ENCODE results near the gene RABEPK. TPM values are rescaled to one million over a fixed set of nuclear protein-coding genes. Genes with fewer than 3 reads are reported as not detected.

Gene RABEPK
- total and polyA plus RNA-seq, 10 of the 15 experiments (the other 5 are each of a cell fraction or from before 2014, with no cell fraction given), result 26.9 to 59.8 (median 39.4) TPM

DNA sequence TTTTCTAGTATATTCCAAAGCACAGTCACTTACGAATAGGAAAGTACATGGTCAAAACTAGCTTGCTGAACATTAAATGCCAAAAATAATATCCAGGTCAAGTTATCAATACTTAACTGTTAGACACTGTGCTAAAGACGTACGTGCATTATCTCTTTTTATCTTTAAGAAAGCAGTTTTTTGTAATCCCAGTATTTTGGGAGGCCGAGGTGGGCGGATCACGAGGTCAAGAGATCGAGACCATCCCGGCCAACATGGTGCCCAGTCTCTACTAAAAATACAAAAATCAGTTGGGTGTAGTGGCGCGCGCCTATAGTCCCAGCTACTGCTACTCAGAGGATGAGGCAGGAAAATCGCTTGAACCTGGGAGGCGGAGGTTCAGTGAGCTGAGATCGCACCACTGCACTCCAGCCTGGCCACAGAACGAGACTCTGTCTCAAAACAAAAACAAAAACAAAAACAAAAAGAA, 43.5 kb downstream of the RABEPK start:
- POLR2A ChIA-PET, result interaction anchor here (0.5 to 3.8 kb wide), 5 partner anchors 13 to 294 kb away, joined by 3 to 39 read pairs (median 5); partner anchors contain the start of gene GAPVD1
- BruUV-seq (replicated peaks), result no TSS peak
- no peak overlapping the region for H3K4me2 ChIP-seq (ENCODE audit: control insufficient read depth, insufficient read depth)
- DNase-seq (ENCODE audit: low read depth, low spot score), result no peak
- no peak for FAIRE-seq
- H3K4me1 ChIP-seq (ENCODE audit: control insufficient read depth, insufficient read depth, low read length), result peaks cover 3% of the 10 kb centered on the region; the same call in 1 of the 2 replicates
- no peak overlapping the region for H3K4me3 ChIP-seq
- no peaks in the 10 kb centered on the region for H3K27me3 ChIP-seq (replicated peaks in 1 of 2; ENCODE audit: control insufficient read depth in 2 of 2, insufficient read depth in 2 of 2, low read length in 1 of 2)
- SMC1A ChIA-PET (ENCODE audit: uncharacterized antibody, unreplicated experiment), result interaction anchor here (0.6 to 1.3 kb wide), 2 partner anchors 25 to 243 kb away, joined by 3 to 5 read pairs; no protein-coding TSS in a partner anchor
- in situ Hi-C loops (cut with MboI) (no loop called here), intact Hi-C loops (cut with micrococcal nuclease; ENCODE audit: unreplicated experiment) (loop anchor here (5.0 kb wide), 1 partner anchor 382 kb away; the partner anchor contains the start of genes ARPC5L and RPL35)
- CTCF ChIA-PET, result interaction anchor here (1.4 to 2.4 kb wide), 2 partner anchors 18 to 53 kb away, joined by 3 to 5 read pairs; partner anchors contain the start of gene GAPVD1
- WGBS (ENCODE audit: insufficient coverage, insufficient replicate concordance, low lambda C conversion rate, missing lambda C conversion rate), result 88% methylated on average over 15 of the region's 15 CpGs
- TF ChIP-seq FOXK2 (IDR thresholded peaks at IDR 0.05) (no peak), JUNB (IDR thresholded peaks at IDR 0.05) (no peak), ATF7 (IDR thresholded peaks at IDR 0.05; ENCODE audit: low read depth) (no peak), BCL11A (IDR thresholded peaks at IDR 0.05; ENCODE audit: low read depth, low read length) (no peak), SMAD5 (IDR thresholded peaks at IDR 0.05; ENCODE audit: low read depth) (no peak)
- ATAC-seq, result no peak
- peaks cover 4 to 7% of the 10 kb centered on the region in 2 experiments for H3K36me3 ChIP-seq (ENCODE audit: control insufficient read depth in 2 of 2, insufficient read depth in 2 of 2, low read length in 1 of 2)
- no peak overlapping the region for H3K27ac ChIP-seq (ENCODE audit: control insufficient read depth, insufficient read depth)
- peaks cover 33% of the 10 kb centered on the region for H3K79me2 ChIP-seq (ENCODE audit: control insufficient read depth, insufficient read depth, low read length)
- H3K9ac ChIP-seq (ENCODE audit: control insufficient read depth, insufficient read depth, low read length), result no peak overlapping the region
- no peak overlapping the region for H2AFZ ChIP-seq (ENCODE audit: control insufficient read depth, low read depth, low read length)
- RAD21 ChIA-PET (ENCODE audit: unreplicated experiment), result interaction anchor here (1.0 kb wide), 1 partner anchor 18 kb away, joined by 3 read pairs; the partner anchor contains the start of gene GAPVD1
- H3K9me3 ChIP-seq (replicated peaks; ENCODE audit: control insufficient read depth, insufficient read depth, low read length), result no peaks in the 10 kb centered on the region
- 0 out of 2 replicates have a peak, but pooled peaks cover 3% of the 10 kb centered on the region for H4K20me1 ChIP-seq (ENCODE audit: control insufficient read depth, insufficient read depth)

DNA sequence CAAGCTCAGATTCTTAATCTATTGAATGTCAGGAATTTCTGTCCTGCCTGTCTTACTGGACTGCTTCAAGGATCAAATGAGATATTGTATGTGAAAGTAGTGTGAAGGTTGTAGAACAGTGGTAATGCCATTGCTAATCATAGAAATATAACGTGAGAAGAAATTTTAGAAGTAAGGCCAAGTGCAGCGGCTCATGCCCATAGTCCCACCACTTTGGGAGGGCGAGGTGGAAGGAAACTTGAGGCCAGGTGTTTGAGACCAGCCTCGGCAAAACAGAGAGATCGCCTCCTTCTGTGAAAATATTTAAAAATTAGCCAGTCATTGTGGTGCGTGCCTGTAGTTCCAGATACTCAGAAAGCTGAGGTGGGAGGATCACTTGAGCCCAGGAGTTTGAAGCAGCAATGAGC, 45.9 kb downstream of the RABEPK start:
- BruUV-seq (replicated peaks), result no TSS peak
- DNase-seq (ENCODE audit: low read depth, low spot score), result no peak
- Histone ChIP-seq H3K9me3 (replicated peaks; ENCODE audit: control insufficient read depth, insufficient read depth, low read length) (no peaks in the 10 kb centered on the region), H3K4me3 (no peak overlapping the region), H3K27ac (ENCODE audit: control insufficient read depth, insufficient read depth) (no peak overlapping the region), H2AFZ (ENCODE audit: control insufficient read depth, low read depth, low read length) (no peak overlapping the region), H3K79me2 (ENCODE audit: control insufficient read depth, insufficient read depth, low read length) (peaks cover 10% of the 10 kb centered on the region), H4K20me1 (ENCODE audit: control insufficient read depth, insufficient read depth) (no peaks in the 10 kb centered on the region), H3K4me1 (ENCODE audit: control insufficient read depth, insufficient read depth, low read length) (no peaks in the 10 kb centered on the region), H3K4me2 (ENCODE audit: control insufficient read depth, insufficient read depth) (no peak overlapping the region), H3K36me3 (ENCODE audit: control insufficient read depth in 2 of 2, insufficient read depth in 2 of 2, low read length in 1 of 2) (no peaks in the 10 kb centered on the region), H3K9ac (ENCODE audit: control insufficient read depth, insufficient read depth, low read length) (no peak overlapping the region), H3K27me3 (replicated peaks in 1 of 2; ENCODE audit: control insufficient read depth in 2 of 2, insufficient read depth in 2 of 2, low read length in 1 of 2) (no peaks in the 10 kb centered on the region)
- intact Hi-C loops (cut with micrococcal nuclease; ENCODE audit: unreplicated experiment) (no loop called here), in situ Hi-C loops (cut with MboI) (no loop called here)
- 46% methylated on average over 6 of the region's 6 CpGs for WGBS (ENCODE audit: insufficient coverage, insufficient replicate concordance, low lambda C conversion rate, missing lambda C conversion rate)
- ATAC-seq, result no peak
- FAIRE-seq, result no peak
- ChIA-PET RAD21 (ENCODE audit: unreplicated experiment) (interaction anchor here (1.2 kb wide), 1 partner anchor 10 kb away, joined by 3 read pairs; no protein-coding TSS in a partner anchor), POLR2A (no interaction called here), SMC1A (ENCODE audit: uncharacterized antibody, unreplicated experiment) (no interaction called here), CTCF (interaction anchor here (1.3 kb wide), 1 partner anchor 13 kb away, joined by 3 read pairs; no protein-coding TSS in a partner anchor)
- TF ChIP-seq CBX5 (IDR thresholded peaks at IDR 0.05; ENCODE audit: low read depth) (no peak), RCOR1 (conservative IDR thresholded peaks at IDR 0.05; ENCODE audit: low read depth, low read length) (no peak), SMC3 (IDR thresholded peaks at IDR 0.05; ENCODE audit: borderline replicate concordance, low read length) (no peak), POU2F2 (IDR thresholded peaks at IDR 0.05; ENCODE audit: borderline replicate concordance, low read depth, low read length) (no peak), BMI1 (IDR thresholded peaks at IDR 0.05; ENCODE audit: borderline replicate concordance) (no peak), IKZF1 (conservative IDR thresholded peaks at IDR 0.05) (no peak), TCF12 (IDR thresholded peaks at IDR 0.05; ENCODE audit: low read depth, low read length) (no peak)
